ENCODE measurements around the gene SLC9A8. TPM values are rescaled to one million over a fixed set of nuclear protein-coding genes. Genes with fewer than 3 reads are reported as not detected.

The SLC9A8 gene
- total RNA-seq, 1 experiment from 2014 or later = 7.5 TPM

DNA sequence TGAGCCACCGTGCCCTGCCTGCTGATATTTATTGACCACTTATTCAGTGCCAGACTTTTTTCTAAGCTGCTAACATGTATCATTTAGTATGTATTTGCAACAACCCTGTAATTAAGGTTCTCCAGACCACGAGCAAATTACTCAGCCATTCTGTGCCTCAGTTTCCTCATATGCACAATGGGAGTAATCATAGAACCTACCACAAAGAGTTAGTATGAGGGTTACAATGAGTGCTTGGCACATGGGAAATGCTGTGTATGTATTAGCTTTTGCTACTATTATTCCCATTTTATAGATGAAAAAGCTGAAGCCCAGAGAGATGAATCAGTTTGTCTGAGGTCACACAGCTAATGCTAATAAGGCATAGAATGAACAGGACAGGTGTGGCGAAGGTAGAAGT is 20.0 kb upstream of the SLC9A8 start:
- no peak overlapping the region for H4K8ac ChIP-seq (replicated peaks; ENCODE audit: insufficient read length, low read depth, low read length)
- H4K5ac ChIP-seq (ENCODE audit: insufficient read length, low read depth, low read length) = no peak overlapping the region
- no peak overlapping the region for H2AFZ ChIP-seq (ENCODE audit: low read length)

More for the DNA sequence above, 20.0 kb upstream of the SLC9A8 start:
- no peaks in the 10 kb centered on the region for H3K36me3 Mint-ChIP-seq (ENCODE audit: insufficient read depth in 1 of 3, low read depth in 3 of 3)
- Histone ChIP-seq H3K4ac (ENCODE audit: low read depth, low read length) (no peak overlapping the region), H3K4me1 (ENCODE audit: insufficient read depth, low read length) (no peaks in the 10 kb centered on the region), H3K79me1 (ENCODE audit: insufficient read depth, low read depth, low read length, poor library complexity, severe bottlenecking) (no peaks in the 10 kb centered on the region), H3K18ac (ENCODE audit: insufficient read length, low read depth, low read length) (no peak overlapping the region), H2BK5ac (ENCODE audit: insufficient read length, low read length) (no peak overlapping the region), H2BK15ac (ENCODE audit: low read depth, low read length) (no peak overlapping the region), H3K4me2 (ENCODE audit: insufficient read depth, insufficient read length, low read length) (no peak overlapping the region), H3K14ac (ENCODE audit: insufficient read depth, low read length) (no peak overlapping the region), H2AK5ac (ENCODE audit: insufficient read length, low read length) (no peak overlapping the region), H4K20me1 (ENCODE audit: control insufficient read depth, insufficient read depth, insufficient read length) (no peaks in the 10 kb centered on the region), H3K23me2 (ENCODE audit: insufficient read length, low read depth, low read length, poor library complexity, severe bottlenecking) (no peaks in the 10 kb centered on the region), H3K56ac (ENCODE audit: insufficient read length, low read depth, low read length) (no peak overlapping the region), H3K79me2 (ENCODE audit: insufficient read depth, low read length) (no peaks in the 10 kb centered on the region), H2BK12ac (ENCODE audit: insufficient read length, low read depth, low read length) (no peak overlapping the region), H3K9ac (ENCODE audit: extremely low read depth, insufficient read length, low read length) (no peak overlapping the region), H2BK120ac (ENCODE audit: low read depth, low read length, poor library complexity, severe bottlenecking) (no peak overlapping the region), H3K9me3 (ENCODE audit: control insufficient read depth, low read depth, low read length) (no peaks in the 10 kb centered on the region), H4K91ac (ENCODE audit: insufficient read length, low read depth, low read length) (no peak overlapping the region), H3K23ac (ENCODE audit: insufficient read length, low read depth, low read length) (no peak overlapping the region), H3K27me3 (ENCODE audit: insufficient read depth, low read length) (no peaks in the 10 kb centered on the region), H2BK20ac (ENCODE audit: low read depth, low read length, poor library complexity, severe bottlenecking) (no peak overlapping the region), H3T11ph (ENCODE audit: low read length) (no peak overlapping the region), H3K27ac (ENCODE audit: insufficient read length, low read depth, low read length) (no peak overlapping the region)
- no peak overlapping the region for H3K4me3 Mint-ChIP-seq
- TF ChIP-seq, protein P1, sequence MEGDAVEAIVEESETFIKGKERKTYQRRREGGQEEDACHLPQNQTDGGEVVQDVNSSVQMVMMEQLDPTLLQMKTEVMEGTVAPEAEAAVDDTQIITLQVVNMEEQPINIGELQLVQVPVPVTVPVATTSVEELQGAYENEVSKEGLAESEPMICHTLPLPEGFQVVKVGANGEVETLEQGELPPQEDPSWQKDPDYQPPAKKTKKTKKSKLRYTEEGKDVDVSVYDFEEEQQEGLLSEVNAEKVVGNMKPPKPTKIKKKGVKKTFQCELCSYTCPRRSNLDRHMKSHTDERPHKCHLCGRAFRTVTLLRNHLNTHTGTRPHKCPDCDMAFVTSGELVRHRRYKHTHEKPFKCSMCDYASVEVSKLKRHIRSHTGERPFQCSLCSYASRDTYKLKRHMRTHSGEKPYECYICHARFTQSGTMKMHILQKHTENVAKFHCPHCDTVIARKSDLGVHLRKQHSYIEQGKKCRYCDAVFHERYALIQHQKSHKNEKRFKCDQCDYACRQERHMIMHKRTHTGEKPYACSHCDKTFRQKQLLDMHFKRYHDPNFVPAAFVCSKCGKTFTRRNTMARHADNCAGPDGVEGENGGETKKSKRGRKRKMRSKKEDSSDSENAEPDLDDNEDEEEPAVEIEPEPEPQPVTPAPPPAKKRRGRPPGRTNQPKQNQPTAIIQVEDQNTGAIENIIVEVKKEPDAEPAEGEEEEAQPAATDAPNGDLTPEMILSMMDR (conservative IDR thresholded peaks at IDR 0.05) = no peak
- peaks cover 1% of the 10 kb centered on the region for H3K27me3 Mint-ChIP-seq (ENCODE audit: low read depth)
- H3K27ac Mint-ChIP-seq = no peak overlapping the region
- no CpG with 5 or more reads among the region's 3 CpGs for WGBS (ENCODE audit: extremely low coverage, insufficient read length, low lambda C conversion rate)
- H3K9me3 Mint-ChIP-seq = no peaks in the 10 kb centered on the region
- peaks cover 0 to 9% of the 10 kb centered on the region in 2 experiments; a peak in 2 of 4 replicates for H3K4me1 Mint-ChIP-seq
- DNase-seq = no peak

Data from H9 (cell line).